SU-DHL-6 (cell line): ENCODE measurements around the gene ANKRD39.

Experiments
- H2AFZ ChIP-seq: fragments of 200-600 bp; sonication (generic); 2 replicates; pipeline ENCODE4 v1.6.1; 2014; ENCODE audit warnings: low read depth, mild to moderate bottlenecking, moderate library complexity, mixed read lengths, antibody characterized with exemption, low read length; ENCODE audit not compliant: severe bottlenecking
- H3F3A ChIP-seq: fragments of 200-600 bp; shearing (Covaris generic); 2 replicates; pipeline ENCODE4 v1.6.0; 2016; ENCODE audit warnings: antibody characterized with exemption, mild to moderate bottlenecking; ENCODE audit not compliant: insufficient read depth
- H3K27ac ChIP-seq: fragments of 200-600 bp; sonication (generic); 2 replicates; pipeline ENCODE4 v1.5.1; 2016; ENCODE audit warnings: low read depth, mild to moderate bottlenecking, low read length, moderate library complexity, mixed read lengths
- H3K27me3 ChIP-seq: fragments of 200-600 bp; sonication (generic), shearing (Covaris generic); 2 replicates; pipeline ENCODE4 v1.6.0; 2014; ENCODE audit warnings: mild to moderate bottlenecking, low read length
- H3K36me3 ChIP-seq: fragments of 200-600 bp; sonication (generic); 2 replicates; pipeline ENCODE4 v1.6.1; 2014; ENCODE audit warnings: mild to moderate bottlenecking, low read length, mixed read lengths
- H3K4me2 ChIP-seq: fragments of 300-600, 200-600 bp; shearing (Covaris generic), sonication (generic); 2 replicates; pipeline ENCODE4 v1.6.0; 2014; ENCODE audit warnings: low read length, low read depth, mild to moderate bottlenecking; ENCODE audit not compliant: poor library complexity, severe bottlenecking
- H3K4me3 ChIP-seq: fragments of 200-600 bp; sonication (generic); 2 replicates; pipeline ENCODE4 v1.5.1; 2014; ENCODE audit warnings: antibody characterized with exemption, low read length, mild to moderate bottlenecking, mixed read lengths; ENCODE audit not compliant: insufficient read depth, poor library complexity, severe bottlenecking
- H3K79me2 ChIP-seq: fragments of 200-600 bp; sonication (generic); 2 replicates; pipeline ENCODE4 v1.6.1; 2014; ENCODE audit warnings: mild to moderate bottlenecking, low read length, moderate library complexity; ENCODE audit not compliant: insufficient read depth
- H3K9ac ChIP-seq: fragments of 200-600 bp; sonication (generic); 2 replicates; pipeline ENCODE4 v1.7.0; 2014; ENCODE audit warnings: mild to moderate bottlenecking, low read length
- H3K9me2 ChIP-seq: fragments of 200-600 bp; sonication (generic); replicated peaks from 2 replicates; pipeline ENCODE4 v1.6.1; 2014; ENCODE audit warnings: low read length; ENCODE audit not compliant: insufficient read depth
- H3K9me3 ChIP-seq: fragments of 200-600 bp; sonication (generic); 2 replicates; pipeline ENCODE4 v1.6.1; 2014; ENCODE audit warnings: low read length, mixed read lengths; ENCODE audit not compliant: insufficient read depth
- H4K20me1 ChIP-seq: fragments of 200-600 bp; sonication (generic); 2 replicates; pipeline ENCODE4 v1.6.1; 2014; ENCODE audit warnings: low read depth, mild to moderate bottlenecking, antibody characterized with exemption, low read length, moderate library complexity, mixed read lengths
- CTCF ChIP-seq: fragments of 200-600 bp; sonication (generic); IDR thresholded peaks from one replicate; pipeline ENCODE4 v1.5.1; 2017; ENCODE audit warnings: antibody characterized with exemption, mild to moderate bottlenecking, low read length, moderate library complexity; ENCODE audit not compliant: insufficient read depth, poor library complexity, severe bottlenecking
- EZH2phosphoT487 ChIP-seq: fragments of 200-600 bp; sonication (generic), shearing (Covaris generic); conservative IDR thresholded peaks from 2 replicates; pipeline ENCODE4 v1.6.1; 2018; ENCODE audit warnings: mild to moderate bottlenecking, antibody characterized with exemption, low read length, moderate library complexity, mixed read lengths

Gene ANKRD39

GRCh38 chr2:96885432-96886347 lies 27.9 kb upstream of the ANKRD39 start:
- Histone ChIP-seq H3K9me2 (no peaks in the 10 kb centered on the region), H3F3A (no peaks in the 10 kb centered on the region), H3K79me2 (no peaks in the 10 kb centered on the region), H4K20me1 (no peaks in the 10 kb centered on the region), H3K36me3 (no peaks in the 10 kb centered on the region), H3K4me3 (no peak overlapping the region), H3K27ac (no peak overlapping the region), H3K9me3 (no peaks in the 10 kb centered on the region), H3K9ac (no peak overlapping the region), H3K27me3 (no peaks in the 10 kb centered on the region), H3K4me2 (no peak overlapping the region), H2AFZ (no peak overlapping the region)
- no peak for TF ChIP-seq CTCF
- TF ChIP-seq EZH2phosphoT487: no peak

GRCh38 chr2:96884299-96885094 lies 26.7 kb upstream of the ANKRD39 start:
- no peak overlapping the region for H2AFZ ChIP-seq

GRCh38 chr2:96883306-96883705 lies 25.5 kb upstream of the ANKRD39 start:
- no peaks in the 10 kb centered on the region for H3K27me3 ChIP-seq
- H4K20me1 ChIP-seq: no peaks in the 10 kb centered on the region
- H3K4me3 ChIP-seq: no peak overlapping the region
- no peak overlapping the region for H3K4me2 ChIP-seq
- no peak overlapping the region for H2AFZ ChIP-seq
- no peaks in the 10 kb centered on the region for H3K36me3 ChIP-seq
- H3K27ac ChIP-seq: no peak overlapping the region
- TF ChIP-seq EZH2phosphoT487: no peak
- TF ChIP-seq CTCF: no peak
- H3K9me2 ChIP-seq: no peaks in the 10 kb centered on the region
- H3F3A ChIP-seq: no peaks in the 10 kb centered on the region
- H3K9me3 ChIP-seq: no peaks in the 10 kb centered on the region
- no peaks in the 10 kb centered on the region for H3K79me2 ChIP-seq
- H3K9ac ChIP-seq: no peak overlapping the region

More at GRCh38 chr2:96884299-96885094, 26.7 kb upstream of the ANKRD39 start:
- H3K9me3 ChIP-seq: no peaks in the 10 kb centered on the region
- no peak overlapping the region for H3K9ac ChIP-seq
- H3K4me3 ChIP-seq: no peak overlapping the region
- no peaks in the 10 kb centered on the region for H3K27me3 ChIP-seq
- H3K79me2 ChIP-seq: no peaks in the 10 kb centered on the region
- H3K9me2 ChIP-seq: no peaks in the 10 kb centered on the region
- TF ChIP-seq CTCF: no peak
- TF ChIP-seq EZH2phosphoT487: no peak
- no peaks in the 10 kb centered on the region for H4K20me1 ChIP-seq
- no peak overlapping the region for H3K27ac ChIP-seq
- H3K36me3 ChIP-seq: no peaks in the 10 kb centered on the region
- H3K4me2 ChIP-seq: no peak overlapping the region
- no peaks in the 10 kb centered on the region for H3F3A ChIP-seq
